ENCODE results near the gene CGB8. TPM values are rescaled to one million over a fixed set of nuclear protein-coding genes. Genes with fewer than 3 reads are reported as not detected.

CGB8 gene
- total and polyA plus RNA-seq, 2 of the 4 experiments (the other 2 are of a cell fraction): 0.48 TPM; not detected in 1

DNA sequence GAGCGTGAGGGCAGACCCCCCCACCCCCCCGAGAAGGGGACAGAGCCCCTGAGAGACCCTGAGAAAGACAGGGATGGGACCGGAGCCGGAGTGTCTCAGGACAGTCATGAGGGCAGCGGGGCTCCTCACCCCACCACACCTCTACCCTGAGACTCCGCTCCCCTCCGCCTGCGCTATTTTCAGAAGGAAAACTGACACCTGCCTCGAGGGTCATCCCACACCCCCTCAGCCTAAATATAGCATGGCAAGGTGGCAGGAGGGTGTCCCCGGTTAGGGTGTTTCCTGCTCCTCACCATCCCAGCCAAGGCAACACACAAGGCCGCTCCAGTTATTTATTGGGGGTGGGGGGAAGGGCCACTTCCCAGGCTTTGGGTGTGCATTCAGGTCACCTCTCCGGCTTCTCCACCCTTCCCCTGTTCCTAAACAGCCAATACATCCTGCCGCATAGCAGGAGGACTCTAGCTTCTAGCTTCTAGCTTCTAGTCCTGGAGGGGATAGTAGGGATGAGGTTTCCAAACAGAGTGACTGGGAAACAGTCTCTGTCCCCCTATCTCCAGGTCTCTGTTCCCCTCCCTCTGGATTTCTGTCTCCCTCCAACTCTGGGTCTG, 17.1 kb upstream of the CGB8 start:
- BruUV-seq (replicated peaks): no TSS peak
- H3K18ac ChIP-seq (ENCODE audit: low read depth, low read length): no peak overlapping the region
- H3K56ac ChIP-seq (ENCODE audit: extremely low read depth, insufficient read depth, low read length): no peak overlapping the region
- H3K27ac ChIP-seq (ENCODE audit: insufficient read depth, low read length): no peak overlapping the region
- no peak overlapping the region for H2BK15ac ChIP-seq (ENCODE audit: low read depth, low read length)
- no peaks in the 10 kb centered on the region for H3K79me1 ChIP-seq (ENCODE audit: low read depth in 1 of 2, low read length in 2 of 2)
- no peaks in the 10 kb centered on the region for H3K36me3 ChIP-seq (ENCODE audit: control insufficient read depth, insufficient read depth, low read length)
- in situ Hi-C loops (cut with MboI; ENCODE audit: low sequenced_read_pairs) (no loop called here), intact Hi-C loops (cut with micrococcal nuclease) (no loop called here), dilution Hi-C loops (cut with HindIII; ENCODE audit: low sequenced_read_pairs, unreplicated experiment) (no loop called here)
- CTCF ChIA-PET: no interaction called here
- no peak overlapping the region for H2BK5ac ChIP-seq (ENCODE audit: low read depth, low read length, poor library complexity, severe bottlenecking)
- H4K8ac ChIP-seq (ENCODE audit: low read depth in 2 of 2, low read length in 2 of 2): no peak overlapping the region
- H2AFZ ChIP-seq (replicated peaks; ENCODE audit: low read length, poor library complexity): no peak overlapping the region
- peaks cover 14% of the 10 kb centered on the region for H3K9me3 ChIP-seq (ENCODE audit: control insufficient read depth, insufficient read depth, low read length)
- no peak overlapping the region for H2BK120ac ChIP-seq (ENCODE audit: low read depth, low read length)
- no peaks in the 10 kb centered on the region for H3K9me1 ChIP-seq (ENCODE audit: insufficient read depth, low read length)
- ATAC-seq (ENCODE audit: low read depth) (no peak), DNase-seq (no peak)
- no peak overlapping the region for H2BK20ac ChIP-seq (ENCODE audit: low read depth, low read length)
- H3K4me2 ChIP-seq (ENCODE audit: low read depth, low read length): no peak overlapping the region
- TF ChIP-seq BHLHE40 (IDR thresholded peaks at IDR 0.05; ENCODE audit: low read depth, low read length) (no peak), MXI1 (IDR thresholded peaks at IDR 0.05; ENCODE audit: borderline replicate concordance, low read depth, low read length) (no peak), RCOR1 (IDR thresholded peaks at IDR 0.05; ENCODE audit: insufficient replicate concordance, low read length) (no peak), FOS (IDR thresholded peaks at IDR 0.05; ENCODE audit: low read depth, low read length) (no peak), RFX5 (IDR thresholded peaks at IDR 0.05; ENCODE audit: low read depth, low read length) (no peak), SMC3 (IDR thresholded peaks at IDR 0.05; ENCODE audit: low read depth, low read length) (no peak), CEBPB (IDR thresholded peaks at IDR 0.05; ENCODE audit: low read depth, low read length) (no peak), POLR2A (IDR thresholded peaks at IDR 0.05; ENCODE audit: low read depth, low read length) (no peak)
- H3K9ac ChIP-seq (ENCODE audit: low read depth, low read length): no peak overlapping the region
- H3K14ac ChIP-seq (replicated peaks; ENCODE audit: low read depth, low read length): no peak overlapping the region
- H3K4me1 ChIP-seq (ENCODE audit: control insufficient read depth, insufficient read depth, low read length): peaks cover 2% of the 10 kb centered on the region; the same call in 1 of the 2 replicates
- H4K20me1 ChIP-seq (ENCODE audit: insufficient read depth, low read length): no peaks in the 10 kb centered on the region
- peaks cover 46% of the 10 kb centered on the region for H3K27me3 ChIP-seq (ENCODE audit: control insufficient read depth, insufficient read depth, low read length)
- no peak overlapping the region; the same call in 1 of the 2 replicates for H2AK5ac ChIP-seq (ENCODE audit: low read depth, low read length)
- H4K5ac ChIP-seq (ENCODE audit: low read depth, low read length): no peak overlapping the region
- POLR2A ChIA-PET (ENCODE audit: unreplicated experiment): no interaction called here
- no peak overlapping the region for H3K4ac ChIP-seq (ENCODE audit: low read depth, low read length)
- no peak overlapping the region for H2AK9ac ChIP-seq (replicated peaks; ENCODE audit: low read depth, low read length, poor library complexity)
- no peak overlapping the region for H3K23ac ChIP-seq (ENCODE audit: low read depth, low read length)
- no peak overlapping the region for H3K4me3 ChIP-seq (ENCODE audit: insufficient read depth, low read depth, low read length)
- no peak overlapping the region for H4K91ac ChIP-seq (ENCODE audit: insufficient read depth, low read depth, low read length)
- no CpG with 5 or more reads among the region's 13 CpGs for WGBS, 2 experiments (ENCODE audit: extremely low coverage in 2 of 2, insufficient read length in 1 of 2)

Measured in IMR-90 (cell line).